GM18498 (cell line): Measurements from ENCODE around the gene CEPT1.

ENCODE experiments used
- ATAC-seq: cut with Tn5 transposase; IDR thresholded peaks from one replicate; pipeline ENCODE4 v1.9.1; 2021; ENCODE audit warnings: mild to moderate bottlenecking, moderate library complexity; ENCODE audit not compliant: unreplicated experiment

The CEPT1 gene

DNA sequence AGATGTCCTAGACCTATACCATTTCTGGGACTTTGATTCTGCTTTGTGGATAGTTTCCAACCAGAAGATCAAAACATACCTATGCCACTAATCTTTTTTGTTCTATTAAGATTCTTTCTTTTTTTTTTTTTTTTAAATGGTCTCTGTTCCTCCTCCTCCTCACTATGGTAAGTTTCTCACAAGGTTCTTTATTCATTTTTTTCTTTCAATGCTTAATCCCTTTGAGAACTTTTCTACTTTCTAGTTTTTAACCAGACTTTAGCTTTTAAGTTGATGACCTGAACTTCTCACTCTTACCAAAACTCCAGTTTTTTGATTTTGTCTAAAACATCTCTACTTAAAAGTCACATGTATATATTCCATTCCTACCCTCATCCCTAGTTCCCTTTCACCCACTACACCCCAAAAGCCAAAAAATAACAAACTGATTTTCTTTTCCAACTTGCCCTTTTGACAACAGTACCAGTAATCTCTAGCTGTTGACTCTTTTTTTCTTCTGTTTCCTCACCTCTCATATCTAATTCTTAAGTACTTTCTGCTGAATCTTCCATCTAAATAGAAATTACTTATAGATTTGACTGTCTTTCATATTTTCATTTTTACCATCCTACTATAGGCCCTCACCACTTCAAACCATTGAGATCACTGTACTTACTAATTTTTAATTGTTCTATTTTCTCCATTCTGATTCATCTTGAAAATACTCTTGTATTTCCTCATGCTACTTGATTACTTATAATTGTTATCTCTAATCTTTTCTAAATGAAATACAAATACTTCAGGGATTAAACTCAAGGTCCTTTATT, 6.1 kb downstream of the CEPT1 start:
- no peak for ATAC-seq

DNA sequence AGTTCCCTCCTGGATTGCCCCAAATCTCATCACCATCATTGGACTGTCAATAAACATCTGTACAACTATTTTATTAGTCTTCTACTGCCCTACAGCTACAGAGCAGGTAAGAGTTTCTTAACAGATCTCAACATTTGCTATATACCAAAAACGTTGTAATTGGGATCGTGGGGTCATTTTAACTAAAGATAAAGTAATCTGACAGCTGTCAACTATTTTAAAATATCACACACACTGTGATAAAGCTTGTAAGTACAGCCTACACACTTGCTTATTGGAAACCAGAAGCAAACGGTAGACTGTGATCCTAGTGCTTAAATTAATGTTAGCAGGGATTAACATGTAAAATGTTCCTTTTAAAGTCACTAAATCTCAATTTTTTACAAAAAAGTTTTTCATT, 7.9 kb downstream of the CEPT1 start:
- ATAC-seq: no peak

- ATAC-seq: peak; percentile 63
Measured at GRCh38 chr1:111148376-111148881, 8.4 kb downstream of the CEPT1 start.

DNA sequence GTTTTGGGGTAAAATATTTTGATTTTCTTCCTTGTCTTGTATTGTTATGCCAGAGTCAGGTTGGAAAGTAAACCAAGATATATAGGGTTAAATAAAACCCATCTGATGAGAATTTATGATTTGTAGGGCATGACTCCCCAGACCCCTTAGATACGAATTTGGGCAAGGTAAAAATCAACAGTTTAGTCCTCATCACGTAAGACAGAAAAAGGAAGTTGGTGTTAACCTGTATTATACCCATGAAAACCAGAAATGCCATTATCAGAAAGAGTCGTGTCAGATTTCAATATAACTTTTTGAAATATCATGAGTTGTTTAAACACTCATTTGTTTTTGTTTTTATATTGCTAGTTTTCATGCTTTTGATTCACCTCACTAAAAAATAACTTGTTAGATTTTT, 11.8 kb downstream of the CEPT1 start:
- ATAC-seq: no peak

DNA sequence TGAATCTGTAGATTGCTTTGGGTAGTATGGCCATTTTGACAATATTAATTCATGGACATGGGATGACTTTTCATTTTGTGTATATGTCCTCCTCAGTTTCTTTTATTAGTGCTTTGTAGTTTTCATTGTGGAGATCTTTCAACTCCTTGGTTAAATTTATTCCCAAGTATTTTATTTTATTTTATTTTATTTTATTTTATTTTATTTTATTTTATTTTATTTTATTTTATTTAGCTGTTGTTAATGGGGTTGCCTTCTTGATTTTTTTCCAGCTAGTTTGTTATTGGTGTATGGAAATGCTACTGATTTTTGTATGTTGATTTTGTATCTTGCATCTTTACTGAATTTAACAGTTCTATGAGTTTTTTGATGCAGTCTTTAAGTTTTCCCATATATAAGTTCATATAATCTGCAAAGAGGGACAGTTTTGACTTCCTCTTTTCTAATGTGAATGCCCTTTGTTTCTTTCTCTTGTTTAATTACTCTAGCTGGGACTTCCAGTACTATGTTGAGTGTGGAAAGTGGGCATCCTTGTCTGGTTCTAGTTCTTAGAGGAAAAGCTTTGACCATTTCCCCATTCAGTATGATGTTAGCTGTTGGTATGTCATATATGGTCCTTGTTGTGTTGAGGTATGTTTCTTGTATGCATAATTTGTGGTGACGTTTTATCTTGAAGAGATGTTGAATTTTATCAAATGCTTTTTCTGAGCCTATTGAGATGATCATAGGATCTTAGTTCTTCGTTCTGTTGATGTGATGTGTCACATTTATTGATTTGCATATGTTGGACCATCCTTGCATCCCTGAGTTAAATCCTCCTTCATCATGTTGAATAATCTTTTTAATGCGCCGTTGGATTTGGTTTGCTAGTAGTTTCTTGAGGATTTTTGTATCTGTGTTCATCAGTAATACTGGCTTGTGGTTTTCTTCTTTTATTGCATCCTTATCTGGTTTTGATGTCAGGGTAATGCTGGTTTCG, 14.3 kb downstream of the CEPT1 start:
- no peak for ATAC-seq

- no peak for ATAC-seq
Measured at GRCh38 chr1:111157431-111157830, 17.4 kb downstream of the CEPT1 start.

GRCh38 chr1:111161843-111162487, 21.9 kb downstream of the CEPT1 start:
- no peak for ATAC-seq

DNA sequence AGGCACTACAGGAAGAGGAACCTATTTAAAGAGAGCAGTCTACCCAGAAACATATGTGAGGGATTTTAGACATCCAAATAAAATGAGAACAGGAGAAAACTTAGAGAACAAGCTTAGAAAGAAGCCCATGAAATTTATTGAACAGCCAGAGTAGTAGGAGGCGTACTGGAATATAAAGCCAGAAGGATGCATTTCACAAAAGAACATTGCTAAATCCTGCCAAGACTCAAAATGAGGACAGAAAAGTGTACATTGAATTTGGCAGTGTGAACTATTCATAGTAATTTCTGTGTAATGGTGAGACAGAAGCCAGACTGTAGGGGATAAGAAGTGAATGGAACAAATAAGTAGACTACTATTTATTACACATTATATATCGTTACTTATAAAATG, 22.5 kb downstream of the CEPT1 start:
- no peak for ATAC-seq

DNA sequence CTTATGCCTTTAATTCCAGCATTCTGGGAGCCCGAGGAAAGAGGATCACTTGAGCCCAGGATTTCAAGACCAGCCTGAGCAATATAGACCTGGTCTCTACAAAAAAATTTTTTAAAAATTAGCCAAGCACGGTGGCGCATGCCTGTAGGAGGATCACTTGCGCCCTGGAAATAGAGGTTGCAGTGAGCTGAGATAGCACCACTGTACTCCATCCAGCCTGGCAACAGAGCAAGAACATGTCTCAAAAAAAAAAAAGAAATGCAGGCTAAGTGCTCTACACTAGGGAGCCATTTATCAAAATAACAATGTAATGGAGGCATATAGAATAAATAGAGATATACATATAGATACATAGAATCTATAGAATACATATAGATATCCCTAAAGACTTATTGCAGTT, 23.3 kb downstream of the CEPT1 start:
- no peak for ATAC-seq

GRCh38 chr1:111164151-111164550, 24.1 kb downstream of the CEPT1 start:
- ATAC-seq: no peak

GRCh38 chr1:111172463-111172862, 32.4 kb downstream of the CEPT1 start:
- no peak for ATAC-seq

- ATAC-seq: peak; percentile 65
Measured at GRCh38 chr1:111174070-111174469, 34.0 kb downstream of the CEPT1 start.

GRCh38 chr1:111175349-111175748, 35.3 kb downstream of the CEPT1 start:
- ATAC-seq: no peak

DNA sequence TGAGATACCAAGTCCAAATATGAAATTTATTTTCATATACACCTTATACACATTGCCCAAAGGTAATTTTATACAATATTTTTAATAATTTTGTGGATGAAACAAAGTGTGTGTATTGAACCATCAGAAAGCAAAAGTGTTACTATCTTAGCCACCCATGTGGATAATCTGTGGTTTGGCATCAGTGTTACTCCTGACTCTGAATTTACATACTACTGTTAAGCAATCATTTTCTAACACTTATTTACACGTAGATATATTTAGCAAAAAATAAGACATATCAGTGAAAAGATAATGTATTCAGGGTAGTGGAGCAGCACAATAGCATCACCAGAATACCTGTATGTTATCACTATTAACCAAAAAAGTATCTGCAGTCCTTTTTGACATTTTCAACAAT, 36.7 kb downstream of the CEPT1 start:
- ATAC-seq: no peak

- no peak for ATAC-seq
Measured at GRCh38 chr1:111179968-111180533, 40.0 kb downstream of the CEPT1 start.

DNA sequence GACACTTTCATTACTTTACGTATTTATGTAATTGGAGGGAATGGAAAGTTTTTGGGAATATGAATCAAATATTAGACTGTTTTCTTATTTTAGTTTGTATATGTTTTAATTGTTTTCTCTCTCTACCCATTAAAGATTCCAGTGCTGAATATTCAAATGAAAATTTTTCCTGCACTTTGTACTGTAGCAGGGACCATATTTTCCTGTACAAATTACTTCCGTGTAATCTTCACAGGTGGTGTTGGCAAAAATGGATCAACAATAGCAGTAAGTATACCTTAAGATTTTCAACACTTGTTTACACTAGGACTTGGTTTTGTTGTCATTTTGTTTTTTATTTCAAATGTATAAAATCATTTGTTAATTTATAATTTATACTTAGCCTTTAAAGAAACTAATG, 42.0 kb downstream of the CEPT1 start:
- ATAC-seq: no peak

DNA sequence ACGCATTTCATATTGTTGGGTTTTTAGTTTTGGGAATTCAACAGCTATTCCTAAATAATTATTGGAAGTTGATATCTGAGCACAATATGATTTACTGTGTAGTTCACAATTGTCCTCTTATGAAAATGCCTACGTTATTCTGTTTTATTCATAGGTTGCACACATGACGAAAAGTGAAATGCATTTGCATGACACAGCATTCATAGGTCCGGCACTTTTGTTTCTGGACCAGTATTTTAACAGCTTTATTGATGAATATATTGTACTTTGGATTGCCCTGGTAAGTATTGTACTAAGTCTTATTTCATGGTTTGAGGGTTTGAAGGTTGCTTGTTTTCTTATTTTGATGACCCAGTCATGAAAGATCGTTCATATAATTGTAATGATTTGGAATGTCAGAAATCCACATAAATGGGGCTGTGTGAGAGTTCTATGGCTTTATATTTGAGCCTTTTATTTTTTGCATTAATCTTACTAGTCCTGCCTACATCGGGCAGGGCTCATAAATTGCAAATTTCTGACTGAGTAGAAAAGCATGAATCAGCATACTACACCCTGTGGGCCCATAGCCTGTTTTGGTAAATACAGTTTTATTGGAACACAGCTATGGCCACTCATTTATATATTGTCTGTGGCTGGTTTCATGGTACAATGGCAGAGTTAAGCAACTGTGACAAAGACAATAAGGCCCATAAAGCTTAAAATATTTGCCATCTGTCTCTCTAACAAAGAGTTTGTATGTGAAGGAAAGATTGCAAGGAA, 43.5 kb downstream of the CEPT1 start:
- ATAC-seq: no peak

- ATAC-seq: no peak
Measured at GRCh38 chr1:111184663-111185062, 44.6 kb downstream of the CEPT1 start.

GRCh38 chr1:111190931-111191451, 51.0 kb downstream of the CEPT1 start:
- no peak for ATAC-seq

- ATAC-seq: no peak
Measured at GRCh38 chr1:111191496-111191895, 51.5 kb downstream of the CEPT1 start.
